H1 (cell line): Measurements from ENCODE around the gene CEP120. TPM values are rescaled to one million over a fixed set of nuclear protein-coding genes. Genes with fewer than 3 reads are reported as not detected.
A peak's percentile ranks its signal among the peaks of the same experiment; 100 is the strongest.

Experiments used
- BCL11A ChIP-seq, 2 experiments: IDR thresholded peaks; one replicate each; pipeline ENCODE4 v1.6.1; 2011; ENCODE audit warnings: low read depth in 2 of 2, low read length in 2 of 2, mild to moderate bottlenecking in 2 of 2
- EZH2 ChIP-seq: fragments of 200-600 bp; sonication (generic); IDR thresholded peaks from 2 replicates; pipeline ENCODE4 v1.7.1; 2012; ENCODE audit warnings: low read depth, mild to moderate bottlenecking, moderate library complexity, low read length, inconsistent platforms; ENCODE audit not compliant: severe bottlenecking
- RAD21 ChIP-seq, 2 experiments: IDR thresholded peaks in 1 of 2; conservative IDR thresholded peaks in 1 of 2; 2 replicates each; pipeline ENCODE4 v1.6.1; 2011; ENCODE audit warnings: low read depth in 2 of 2, low read length in 2 of 2, improper control_type of control experiment in 1 of 2, inconsistent platforms in 1 of 2, mild to moderate bottlenecking in 1 of 2, moderate library complexity in 1 of 2
- polyA plus RNA-seq, 7 experiments: library from polyadenylated mRNA; depleted of rRNA in 3 of 7; stranded (reverse) in 5 of 7; unstranded in 2 of 7; fragments of >200 nt in 5 of 7; fragments of 200-250 nt in 2 of 7; gene quantifications; 1 replicate in 5 of 7; 2 replicates in 1 of 7; 4 replicates in 1 of 7; pipeline versions ENCODE4 v1.2.1 to v1.2.3, GENCODE V29; 2011 to 2013; ENCODE audit warnings: missing spikeins in 2 of 7, mixed read lengths in 2 of 7
- total RNA-seq: library from RNA; stranded (reverse); fragmentation: NEBNext Ultra II Directional; extraction: Animal tissue kit (Norgen Biotek cat#: 25700); gene quantifications from 2 replicates; pipeline ENCODE4 v1.2.1, GENCODE V29; 2021

Gene CEP120
- total and polyA plus RNA-seq, 2 of the 8 experiments (the other 6 are each of a cell fraction or from before 2014, with no cell fraction given) = 9.3 to 17.9 TPM

GRCh38 chr5:123371575-123372179 is 51.5 kb downstream of the CEP120 start (continued):
- TF ChIP-seq RAD21 (IDR thresholded peaks at IDR 0.05 in 1 of 2, conservative IDR thresholded peaks at IDR 0.05 in 1 of 2; ENCODE audit: low read depth in 2 of 2, low read length in 2 of 2) = peak; percentile 55 to 66
- no peak for TF ChIP-seq EZH2
- TF ChIP-seq BCL11A (IDR thresholded peaks at IDR 0.05; ENCODE audit: low read depth in 2 of 2, low read length in 2 of 2) = no peak
